ENCODE results near the gene SPATA20. TPM values are rescaled to one million over a fixed set of nuclear protein-coding genes. Genes with fewer than 3 reads are reported as not detected.

Gene SPATA20
- polyA plus RNA-seq, 2 of the 4 experiments (the other 2 are of a cell fraction), result 34.4 to 110 TPM

DNA sequence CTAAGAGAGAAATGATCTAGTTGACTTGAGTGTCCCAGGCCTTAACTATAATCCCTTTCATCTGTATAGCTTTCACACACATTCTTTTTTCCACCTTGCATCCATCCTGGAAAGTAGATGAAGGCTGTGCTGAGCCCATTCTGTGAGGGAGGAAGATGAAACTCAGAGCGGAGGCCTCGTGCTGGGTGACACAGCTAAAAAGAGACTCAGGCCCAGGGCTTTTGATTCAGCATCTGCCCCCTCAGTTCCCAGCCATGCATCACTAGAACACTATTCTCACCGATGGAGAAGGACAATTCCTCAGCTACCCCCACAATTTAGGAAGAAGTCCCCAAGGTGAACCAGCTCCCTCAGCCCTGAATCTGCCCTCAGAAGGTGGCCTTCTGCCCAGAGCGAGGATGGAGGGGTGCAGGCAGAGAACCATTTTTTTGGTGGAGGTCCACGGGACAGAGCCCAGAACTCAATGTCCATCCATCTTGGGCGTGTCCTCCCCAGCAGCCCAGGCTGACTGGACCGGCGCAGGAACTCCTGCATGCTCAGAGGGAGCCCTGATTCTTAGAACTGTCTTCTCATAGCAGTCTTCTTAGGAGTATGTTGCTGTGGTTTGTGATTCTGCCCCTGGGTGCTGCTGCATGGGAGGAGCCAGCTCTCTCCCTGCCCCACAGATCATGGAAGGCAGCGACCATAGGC lies 44.5 kb upstream of the SPATA20 start:
- WGBS (ENCODE audit: missing lambda C conversion rate), result 84% methylated on average over 9 of the region's 9 CpGs
- no peak for TF ChIP-seq MAX (IDR thresholded peaks at IDR 0.05)
- no peak for TF ChIP-seq ESRRA (IDR thresholded peaks at IDR 0.05; ENCODE audit: borderline replicate concordance, low read length)
- no peak for TF ChIP-seq REST (IDR thresholded peaks at IDR 0.05)
- TF ChIP-seq HEYL (CRISPR knock-in tag; IDR thresholded peaks at IDR 0.05), result no peak
- no peak for TF ChIP-seq HOXB5 (CRISPR knock-in tag; IDR thresholded peaks at IDR 0.05)
- TF ChIP-seq GATA3 (IDR thresholded peaks at IDR 0.05; ENCODE audit: borderline replicate concordance), result no peak
- no peak for TF ChIP-seq ATOH8 (CRISPR knock-in tag; IDR thresholded peaks at IDR 0.05; ENCODE audit: low read depth)
- TF ChIP-seq RAD21 (conservative IDR thresholded peaks at IDR 0.05 in 1 of 2, IDR thresholded peaks at IDR 0.05 in 1 of 2), result no peak
- TF ChIP-seq, protein P1, sequence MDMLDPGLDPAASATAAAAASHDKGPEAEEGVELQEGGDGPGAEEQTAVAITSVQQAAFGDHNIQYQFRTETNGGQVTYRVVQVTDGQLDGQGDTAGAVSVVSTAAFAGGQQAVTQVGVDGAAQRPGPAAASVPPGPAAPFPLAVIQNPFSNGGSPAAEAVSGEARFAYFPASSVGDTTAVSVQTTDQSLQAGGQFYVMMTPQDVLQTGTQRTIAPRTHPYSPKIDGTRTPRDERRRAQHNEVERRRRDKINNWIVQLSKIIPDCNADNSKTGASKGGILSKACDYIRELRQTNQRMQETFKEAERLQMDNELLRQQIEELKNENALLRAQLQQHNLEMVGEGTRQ (IDR thresholded peaks at IDR 0.05), result no peak
- H3K9me3 ChIP-seq, result no peaks in the 10 kb centered on the region
- H3K4me2 ChIP-seq, result no peak overlapping the region
- H3K27ac ChIP-seq, result no peak overlapping the region
- H3K4me1 ChIP-seq, result peaks cover 5% of the 10 kb centered on the region; the same call in 1 of the 3 replicates
- H3K4me3 ChIP-seq, result no peak overlapping the region
- DNase-seq (ENCODE audit: low read depth in 1 of 2, low spot score in 1 of 2), result no peak
- FAIRE-seq, result no peak
- peak in 1 of 2 experiments; percentile 35; a peak in 3 of 6 replicates for ATAC-seq
- ChIA-PET CTCF (interaction anchor here (0.6 to 10.1 kb wide), 21 partner anchors 9 to 350 kb away, joined by 3 to 119 read pairs (median 8); partner anchors contain the start of gene RSAD1), POLR2A (no interaction called here)

- ChIA-PET CTCF (interaction anchor here (0.6 to 10.1 kb wide), 12 partner anchors 11 to 450 kb away, joined by 3 to 119 read pairs (median 5); partner anchors contain the start of gene RSAD1), POLR2A (interaction anchor here (0.6 to 0.7 kb wide), 2 partner anchors 27 to 680 kb away, joined by 3 read pairs; no protein-coding TSS in a partner anchor)
- peaks cover 12% of the 10 kb centered on the region; the same call in 2 of the 3 replicates for H3K4me1 ChIP-seq
- no peak overlapping the region for H3K4me3 ChIP-seq
- no peak for DNase-seq (ENCODE audit: low read depth in 1 of 2, low spot score in 1 of 2)
- H3K9me3 ChIP-seq, result no peaks in the 10 kb centered on the region
- H3K4me2 ChIP-seq, result no peak overlapping the region
- FAIRE-seq, result no peak
- TF ChIP-seq RNF2 (IDR thresholded peaks at IDR 0.05; ENCODE audit: borderline replicate concordance, low read depth) (no peak), POLR2A (IDR thresholded peaks at IDR 0.05; ENCODE audit: low read length) (no peak), BHLHE40 (IDR thresholded peaks at IDR 0.05; ENCODE audit: low read depth, low read length) (no peak), CBX2 (IDR thresholded peaks at IDR 0.05; ENCODE audit: borderline replicate concordance, low read depth) (no peak), CBX8 (IDR thresholded peaks at IDR 0.05) (no peak), JUN (IDR thresholded peaks at IDR 0.05) (no peak), MYC (IDR thresholded peaks at IDR 0.05; ENCODE audit: borderline replicate concordance, low read length) (no peak), PHF8 (IDR thresholded peaks at IDR 0.05; ENCODE audit: borderline replicate concordance, low read depth) (no peak)
- TF ChIP-seq, protein P2, sequence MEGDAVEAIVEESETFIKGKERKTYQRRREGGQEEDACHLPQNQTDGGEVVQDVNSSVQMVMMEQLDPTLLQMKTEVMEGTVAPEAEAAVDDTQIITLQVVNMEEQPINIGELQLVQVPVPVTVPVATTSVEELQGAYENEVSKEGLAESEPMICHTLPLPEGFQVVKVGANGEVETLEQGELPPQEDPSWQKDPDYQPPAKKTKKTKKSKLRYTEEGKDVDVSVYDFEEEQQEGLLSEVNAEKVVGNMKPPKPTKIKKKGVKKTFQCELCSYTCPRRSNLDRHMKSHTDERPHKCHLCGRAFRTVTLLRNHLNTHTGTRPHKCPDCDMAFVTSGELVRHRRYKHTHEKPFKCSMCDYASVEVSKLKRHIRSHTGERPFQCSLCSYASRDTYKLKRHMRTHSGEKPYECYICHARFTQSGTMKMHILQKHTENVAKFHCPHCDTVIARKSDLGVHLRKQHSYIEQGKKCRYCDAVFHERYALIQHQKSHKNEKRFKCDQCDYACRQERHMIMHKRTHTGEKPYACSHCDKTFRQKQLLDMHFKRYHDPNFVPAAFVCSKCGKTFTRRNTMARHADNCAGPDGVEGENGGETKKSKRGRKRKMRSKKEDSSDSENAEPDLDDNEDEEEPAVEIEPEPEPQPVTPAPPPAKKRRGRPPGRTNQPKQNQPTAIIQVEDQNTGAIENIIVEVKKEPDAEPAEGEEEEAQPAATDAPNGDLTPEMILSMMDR (IDR thresholded peaks at IDR 0.05), result no peak
- 64% methylated on average over 7 of the region's 7 CpGs for WGBS (ENCODE audit: missing lambda C conversion rate)
- H3K27ac ChIP-seq, result no peak overlapping the region
- no peak for ATAC-seq
Observed at GRCh38 chr17:50505591-50506130, 41.3 kb upstream of the SPATA20 start.

All from A549 (cell line).